MV-4-11 (cell line): ENCODE data around the gene MAPK4.
"Not testable (repeated sequence)": the region's sequence is repeated elsewhere in the genome, so short reads cannot be mapped to it uniquely, and the experiment has no call there.

Experiments
- DNase-seq: peaks from one replicate; lab custom pipeline; 2025; lab: John Stamatoyannopoulos, UW

The MAPK4 gene

GRCh38 chr18:50680966-50681365 lies 121.1 kb downstream of the MAPK4 start:
- DNase-seq: no peak

GRCh38 chr18:50682852-50683251 lies 123.0 kb downstream of the MAPK4 start:
- no peak for DNase-seq

GRCh38 chr18:50686409-50686808 lies 126.5 kb downstream of the MAPK4 start:
- no peak for DNase-seq

GRCh38 chr18:50687491-50687890 lies 127.6 kb downstream of the MAPK4 start:
- no peak for DNase-seq

GRCh38 chr18:50689578-50689977 lies 129.7 kb downstream of the MAPK4 start:
- DNase-seq: no peak

- no peak for DNase-seq
Observed at GRCh38 chr18:50694147-50694546, 134.3 kb downstream of the MAPK4 start.

GRCh38 chr18:50695431-50696176 lies 135.7 kb downstream of the MAPK4 start:
- DNase-seq: no peak

- no peak for DNase-seq
Observed at GRCh38 chr18:50696436-50696835, 136.5 kb downstream of the MAPK4 start.

GRCh38 chr18:50696929-50697328 lies 137.0 kb downstream of the MAPK4 start:
- no peak for DNase-seq

GRCh38 chr18:50697509-50697908 lies 137.6 kb downstream of the MAPK4 start:
- DNase-seq: no peak

GRCh38 chr18:50700245-50701165 lies 140.6 kb downstream of the MAPK4 start:
- no peak for DNase-seq

- no peak for DNase-seq
Observed at GRCh38 chr18:50704357-50704940, 144.6 kb downstream of the MAPK4 start.

GRCh38 chr18:50706199-50706598 lies 146.3 kb downstream of the MAPK4 start:
- DNase-seq: no peak

- DNase-seq: no peak
Observed at GRCh38 chr18:50706651-50707050, 146.8 kb downstream of the MAPK4 start.

GRCh38 chr18:50707297-50707696 lies 147.4 kb downstream of the MAPK4 start:
- DNase-seq: not testable (repeated sequence)

- no peak for DNase-seq
Observed at GRCh38 chr18:50707855-50708469, 148.1 kb downstream of the MAPK4 start.

GRCh38 chr18:50709193-50709592 lies 149.3 kb downstream of the MAPK4 start:
- no peak for DNase-seq

GRCh38 chr18:50711386-50711785 lies 151.5 kb downstream of the MAPK4 start:
- DNase-seq: no peak

GRCh38 chr18:50715919-50716318 lies 156.0 kb downstream of the MAPK4 start:
- no peak for DNase-seq

- DNase-seq: no peak
Observed at GRCh38 chr18:50716902-50717301, 157.0 kb downstream of the MAPK4 start.

GRCh38 chr18:50717563-50717962 lies 157.7 kb downstream of the MAPK4 start:
- DNase-seq: no peak
